ENCODE results near the gene SART3. TPM values are rescaled to one million over a fixed set of nuclear protein-coding genes. Genes with fewer than 3 reads are reported as not detected.
A peak's percentile ranks its signal among the peaks of the same experiment; 100 is the strongest.

SART3 gene
- total and polyA plus RNA-seq, 2 of the 4 experiments (the other 2 are of a cell fraction) = 22.6 to 37.8 TPM

- Histone ChIP-seq H3K4me1 (ENCODE audit: control insufficient read depth, insufficient read depth, low read length) (no peaks in the 10 kb centered on the region), H2AFZ (replicated peaks; ENCODE audit: low read length, poor library complexity) (no peak overlapping the region), H3K18ac (ENCODE audit: low read depth, low read length) (no peak overlapping the region), H2BK5ac (ENCODE audit: low read depth, low read length, poor library complexity, severe bottlenecking) (no peak overlapping the region), H3K27ac (ENCODE audit: insufficient read depth, low read length) (no peak overlapping the region), H2BK15ac (ENCODE audit: low read depth, low read length) (no peak overlapping the region), H3K27me3 (ENCODE audit: control insufficient read depth, insufficient read depth, low read length) (no peaks in the 10 kb centered on the region), H2AK5ac (ENCODE audit: low read depth, low read length) (no peak overlapping the region), H3K14ac (replicated peaks; ENCODE audit: low read depth, low read length) (no peak overlapping the region), H3K9ac (ENCODE audit: low read depth, low read length) (no peak overlapping the region), H3K4ac (ENCODE audit: low read depth, low read length) (no peak overlapping the region), H3K9me3 (ENCODE audit: control insufficient read depth, insufficient read depth, low read length) (no peaks in the 10 kb centered on the region), H4K91ac (ENCODE audit: insufficient read depth, low read depth, low read length) (no peak overlapping the region), H3K56ac (ENCODE audit: extremely low read depth, insufficient read depth, low read length) (no peak overlapping the region), H4K5ac (ENCODE audit: low read depth, low read length) (no peak overlapping the region), H2AK9ac (replicated peaks; ENCODE audit: low read depth, low read length, poor library complexity) (no peak overlapping the region), H4K20me1 (ENCODE audit: insufficient read depth, low read length) (0 out of 2 replicates have a peak, but pooled peaks cover 1% of the 10 kb centered on the region), H2BK120ac (ENCODE audit: low read depth, low read length) (no peak overlapping the region), H3K4me2 (ENCODE audit: low read depth, low read length) (no peak overlapping the region), H3K79me1 (ENCODE audit: low read depth in 1 of 2, low read length in 2 of 2) (no peaks in the 10 kb centered on the region; a peak in 1 of 4 replicates), H3K9me1 (ENCODE audit: insufficient read depth, low read length) (no peaks in the 10 kb centered on the region), H4K8ac (ENCODE audit: low read depth in 2 of 2, low read length in 2 of 2) (no peak overlapping the region), H2BK20ac (ENCODE audit: low read depth, low read length) (no peak overlapping the region), H3K4me3 (ENCODE audit: insufficient read depth, low read depth, low read length) (no peak overlapping the region), H3K36me3 (ENCODE audit: control insufficient read depth, insufficient read depth, low read length) (peaks cover 31% of the 10 kb centered on the region), H3K23ac (ENCODE audit: low read depth, low read length) (no peak overlapping the region)
- whole genome bisulfite sequencing, 2 experiments (ENCODE audit: extremely low coverage in 2 of 2, insufficient read length in 1 of 2) = 100% methylated on average over 1 of the region's 3 CpGs; no CpG with 5 or more reads in 1 of the 2 experiments
- no TSS peak for BruUV-seq (replicated peaks)
- TF ChIP-seq SMC3 (IDR thresholded peaks at IDR 0.05; ENCODE audit: low read depth, low read length) (peak; percentile 87), RAD21 (IDR thresholded peaks at IDR 0.05; ENCODE audit: low read length) (peak; percentile 76), ELK1 (IDR thresholded peaks at IDR 0.05; ENCODE audit: borderline replicate concordance, low read depth, low read length) (no peak), CTCF (conservative IDR thresholded peaks at IDR 0.05; ENCODE audit: low read depth, low read length) (peak; percentile 66), USF2 (IDR thresholded peaks at IDR 0.05; ENCODE audit: low read depth, low read length) (no peak), BHLHE40 (IDR thresholded peaks at IDR 0.05; ENCODE audit: low read depth, low read length) (no peak)
- dilution Hi-C loops (cut with HindIII; ENCODE audit: low sequenced_read_pairs, unreplicated experiment) (no loop called here), intact Hi-C loops (cut with micrococcal nuclease) (loop anchor here (1.0 to 2.0 kb wide), 2 partner anchors 47 to 380 kb away; no protein-coding TSS in a partner anchor), in situ Hi-C loops (cut with MboI; ENCODE audit: low sequenced_read_pairs) (no loop called here)
- DNase-seq = peak; percentile 67
- peak; percentile 82 for ATAC-seq (ENCODE audit: low read depth)
- CTCF ChIA-PET = interaction anchor here (0.6 to 6.5 kb wide), 3 partner anchors 47 to 98 kb away, joined by 3 to 37 read pairs (median 4); no protein-coding TSS in a partner anchor
- POLR2A ChIA-PET (ENCODE audit: unreplicated experiment) = interaction anchor here (0.6 kb wide), 1 partner anchor 114 kb away, joined by 3 read pairs; no protein-coding TSS in a partner anchor
Measured at GRCh38 chr12:108570743-108571608, 10.0 kb upstream of the SART3 start.

All from IMR-90 (cell line).